ENCODE measurements around the gene PCYT1A.
A peak's percentile ranks its signal among the peaks of the same experiment; 100 is the strongest.
"Not testable (repeated sequence)": the region's sequence is repeated elsewhere in the genome, so short reads cannot be mapped to it uniquely, and the experiment has no call there.

PCYT1A gene

GRCh38 chr3:196326936-196327335 is 39.4 kb upstream of the PCYT1A start:
- in situ Hi-C loops (cut with MboI; ENCODE audit: low pct_unique_long_range_greater_than_20kb, low sequenced_read_pairs, unreplicated experiment) = no loop called here
- DNase-seq (ENCODE audit: low spot score) = no peak
- no peak for TF ChIP-seq CTCF (IDR thresholded peaks at IDR 0.05; ENCODE audit: extremely low read depth, insufficient read depth, missing control alignments)

GRCh38 chr3:196323691-196324090 is 36.2 kb upstream of the PCYT1A start:
- in situ Hi-C loops (cut with MboI; ENCODE audit: low pct_unique_long_range_greater_than_20kb, low sequenced_read_pairs, unreplicated experiment) = no loop called here
- DNase-seq (ENCODE audit: low spot score) = no peak
- no peak for TF ChIP-seq CTCF (IDR thresholded peaks at IDR 0.05; ENCODE audit: extremely low read depth, insufficient read depth, missing control alignments)

- no peak for DNase-seq (ENCODE audit: low spot score)
- in situ Hi-C loops (cut with MboI; ENCODE audit: low pct_unique_long_range_greater_than_20kb, low sequenced_read_pairs, unreplicated experiment) = no loop called here
- TF ChIP-seq CTCF (IDR thresholded peaks at IDR 0.05; ENCODE audit: extremely low read depth, insufficient read depth, missing control alignments) = no peak
Observed at GRCh38 chr3:196323016-196323415, 35.5 kb upstream of the PCYT1A start.

GRCh38 chr3:196321162-196321561 is 33.6 kb upstream of the PCYT1A start:
- no peak for TF ChIP-seq CTCF (IDR thresholded peaks at IDR 0.05; ENCODE audit: extremely low read depth, insufficient read depth, missing control alignments)
- in situ Hi-C loops (cut with MboI; ENCODE audit: low pct_unique_long_range_greater_than_20kb, low sequenced_read_pairs, unreplicated experiment) = no loop called here
- DNase-seq (ENCODE audit: low spot score) = no peak

- TF ChIP-seq CTCF (IDR thresholded peaks at IDR 0.05; ENCODE audit: extremely low read depth, insufficient read depth, missing control alignments) = no peak
- DNase-seq (ENCODE audit: low spot score) = no peak
- in situ Hi-C loops (cut with MboI; ENCODE audit: low pct_unique_long_range_greater_than_20kb, low sequenced_read_pairs, unreplicated experiment) = no loop called here
Observed at GRCh38 chr3:196320137-196320536, 32.6 kb upstream of the PCYT1A start.

GRCh38 chr3:196317687-196318467 is 30.4 kb upstream of the PCYT1A start, which contains the start of gene DYNLT2B:
Gene DYNLT2B, minus strand, starts transcription at chr3:196318240. Its CDS starts 88 bp downstream, at chr3:196318152.
- in situ Hi-C loops (cut with MboI; ENCODE audit: low pct_unique_long_range_greater_than_20kb, low sequenced_read_pairs, unreplicated experiment) = no loop called here
- peak; percentile 99 for DNase-seq (ENCODE audit: low spot score)
- TF ChIP-seq CTCF (IDR thresholded peaks at IDR 0.05; ENCODE audit: extremely low read depth, insufficient read depth, missing control alignments) = peak; percentile 34

GRCh38 chr3:196316799-196317686 is 29.5 kb upstream of the PCYT1A start:
- DNase-seq (ENCODE audit: low spot score); in situ Hi-C loops (cut with MboI; ENCODE audit: low pct_unique_long_range_greater_than_20kb, low sequenced_read_pairs, unreplicated experiment): not testable (repeated sequence)
